COLO668 (cell line): ENCODE data around the gene PLEKHG3.
A peak's percentile ranks its signal among the peaks of the same experiment; 100 is the strongest.

Experiments
- DNase-seq: peaks from one replicate; lab custom pipeline; 2025; ENCODE audit not compliant: unreplicated experiment; lab: John Stamatoyannopoulos, UW

PLEKHG3 gene

DNA sequence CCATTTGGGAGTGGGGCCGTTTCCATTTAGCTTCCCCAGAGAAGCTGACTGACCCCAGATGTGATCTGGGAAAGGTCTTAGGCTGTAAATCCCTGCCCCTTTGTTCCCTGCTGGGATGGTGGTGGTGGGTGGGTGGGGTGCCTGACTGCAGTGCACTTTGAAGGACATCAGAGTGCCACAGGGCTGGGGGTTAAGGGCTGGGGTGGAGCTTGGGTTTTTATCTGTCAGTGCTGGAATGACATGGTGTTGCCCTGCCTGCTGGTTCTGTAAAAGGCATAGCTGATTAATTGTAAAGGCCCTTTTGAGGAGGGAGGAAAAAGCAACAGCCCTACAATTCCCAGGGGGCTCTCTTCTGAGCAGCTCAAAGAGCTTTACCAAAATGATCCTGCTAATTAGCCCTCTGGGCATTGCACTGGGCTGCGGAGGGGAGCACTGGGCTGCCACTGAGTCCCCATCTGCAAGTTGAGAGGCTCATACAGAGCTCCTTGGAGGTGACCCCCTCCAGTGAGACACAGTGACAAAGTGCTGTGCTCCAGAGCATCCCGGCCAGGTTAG is 21.1 kb downstream of the PLEKHG3 start:
- no peak for DNase-seq

DNA sequence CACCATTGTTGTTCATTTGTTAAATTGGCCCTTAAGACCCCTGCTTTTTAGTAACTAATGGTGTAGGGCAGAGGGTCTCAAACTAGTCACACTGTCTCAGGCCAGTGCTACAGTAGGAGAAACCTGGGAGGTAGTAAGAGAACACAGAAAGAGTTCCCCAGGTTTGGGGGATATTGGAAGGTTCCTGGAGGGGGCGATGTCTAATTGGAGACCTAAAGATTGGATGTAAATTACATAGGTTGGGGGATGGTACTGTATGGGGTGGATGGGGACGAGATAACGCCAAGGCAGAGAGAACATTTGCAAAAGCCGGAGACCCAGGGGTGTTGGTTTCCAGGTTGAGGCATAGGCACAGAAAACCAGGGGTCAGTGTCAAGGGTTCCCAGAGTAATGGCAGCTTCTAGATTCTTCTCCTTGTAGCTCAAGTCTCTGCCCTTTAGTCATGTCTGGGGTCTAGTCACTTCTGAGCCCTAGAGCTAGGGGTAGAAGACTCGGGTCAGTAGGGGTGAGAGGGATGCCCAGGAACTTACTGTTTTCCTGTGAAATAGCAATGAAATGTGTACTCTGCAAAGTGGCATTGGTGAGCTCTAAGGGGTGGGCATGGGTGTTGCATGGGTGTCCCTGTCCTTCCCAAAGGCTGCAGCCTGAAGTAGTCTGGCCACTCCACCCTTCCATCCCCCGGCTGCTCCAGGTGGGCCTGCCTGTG is 21.8 kb downstream of the PLEKHG3 start:
- no peak for DNase-seq

DNA sequence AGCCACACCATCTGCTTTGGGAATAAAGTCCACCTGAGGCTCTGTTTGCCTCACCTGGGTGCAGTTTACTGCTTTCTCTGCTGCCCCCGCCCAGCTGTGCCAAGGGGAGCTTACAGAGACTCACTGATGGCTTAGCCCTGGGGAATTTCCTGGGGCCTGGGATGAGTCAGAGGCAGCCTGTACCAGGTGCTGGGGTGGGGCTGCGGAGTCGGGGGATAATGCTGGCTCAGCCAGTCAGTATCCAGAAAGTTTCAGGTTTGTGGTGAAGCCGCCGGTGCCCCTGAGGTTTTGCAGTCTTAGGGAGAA is 22.3 kb downstream of the PLEKHG3 start:
- DNase-seq: peak; percentile 99

DNA sequence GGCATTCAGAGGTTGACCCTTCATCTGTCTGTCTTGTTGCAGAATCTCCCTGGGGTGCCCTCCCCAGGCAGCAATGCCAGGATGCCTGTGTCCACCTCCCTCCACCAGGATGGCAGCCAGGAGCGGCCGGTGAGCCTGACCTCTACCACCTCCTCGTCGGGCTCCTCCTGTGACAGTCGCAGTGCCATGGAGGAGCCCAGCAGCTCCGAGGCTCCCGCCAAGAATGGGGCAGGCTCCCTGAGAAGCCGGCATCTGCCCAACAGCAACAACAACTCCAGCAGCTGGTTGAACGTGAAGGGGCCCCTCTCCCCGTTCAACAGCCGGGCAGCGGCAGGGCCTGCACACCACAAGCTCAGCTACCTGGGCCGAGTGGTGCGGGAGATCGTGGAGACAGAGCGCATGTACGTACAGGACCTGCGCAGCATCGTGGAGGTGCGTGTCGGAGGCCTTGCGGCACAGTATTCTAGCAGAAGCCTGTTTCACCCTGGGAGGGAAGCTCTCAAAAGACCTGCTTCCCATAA is 23.4 kb downstream of the PLEKHG3 start:
- no peak for DNase-seq

DNA sequence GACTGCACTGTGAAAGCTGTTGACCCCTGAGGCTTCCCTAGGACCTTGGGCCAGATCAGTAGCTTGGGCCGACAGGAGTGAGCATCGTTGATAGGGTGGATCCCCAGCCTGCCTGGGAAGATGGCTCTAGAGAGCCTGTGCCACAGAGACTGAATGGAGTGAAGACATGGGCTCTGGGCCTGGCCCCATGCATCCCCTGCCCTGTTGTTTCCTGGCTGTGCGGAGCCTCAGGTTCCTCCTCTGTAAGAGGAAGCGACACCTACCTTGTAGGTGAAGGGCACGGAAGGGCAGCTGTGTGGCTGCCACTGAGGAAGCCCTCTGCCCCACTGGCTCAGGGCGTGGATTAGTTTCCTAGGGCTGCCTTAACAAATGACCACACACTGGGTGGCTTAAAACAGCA is 23.9 kb downstream of the PLEKHG3 start:
- no peak for DNase-seq

DNA sequence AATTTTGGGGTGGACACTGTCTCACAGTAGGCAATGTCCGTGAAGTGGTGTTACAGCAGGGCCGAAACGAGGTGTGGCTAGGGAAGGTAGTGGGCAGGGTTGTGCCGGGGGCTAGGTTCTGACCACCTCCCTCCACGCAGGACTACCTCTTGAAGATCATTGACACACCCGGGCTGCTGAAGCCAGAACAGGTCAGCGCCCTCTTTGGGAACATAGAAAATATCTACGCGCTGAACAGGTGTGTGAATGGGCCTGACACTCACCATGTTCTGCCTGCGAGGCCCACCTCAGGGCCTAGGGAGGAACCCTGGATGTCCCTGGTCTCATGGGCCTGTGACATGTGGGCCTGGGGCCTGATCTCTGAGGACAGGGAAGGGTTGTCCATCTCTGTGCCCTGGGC is 24.6 kb downstream of the PLEKHG3 start:
- DNase-seq: no peak

DNA sequence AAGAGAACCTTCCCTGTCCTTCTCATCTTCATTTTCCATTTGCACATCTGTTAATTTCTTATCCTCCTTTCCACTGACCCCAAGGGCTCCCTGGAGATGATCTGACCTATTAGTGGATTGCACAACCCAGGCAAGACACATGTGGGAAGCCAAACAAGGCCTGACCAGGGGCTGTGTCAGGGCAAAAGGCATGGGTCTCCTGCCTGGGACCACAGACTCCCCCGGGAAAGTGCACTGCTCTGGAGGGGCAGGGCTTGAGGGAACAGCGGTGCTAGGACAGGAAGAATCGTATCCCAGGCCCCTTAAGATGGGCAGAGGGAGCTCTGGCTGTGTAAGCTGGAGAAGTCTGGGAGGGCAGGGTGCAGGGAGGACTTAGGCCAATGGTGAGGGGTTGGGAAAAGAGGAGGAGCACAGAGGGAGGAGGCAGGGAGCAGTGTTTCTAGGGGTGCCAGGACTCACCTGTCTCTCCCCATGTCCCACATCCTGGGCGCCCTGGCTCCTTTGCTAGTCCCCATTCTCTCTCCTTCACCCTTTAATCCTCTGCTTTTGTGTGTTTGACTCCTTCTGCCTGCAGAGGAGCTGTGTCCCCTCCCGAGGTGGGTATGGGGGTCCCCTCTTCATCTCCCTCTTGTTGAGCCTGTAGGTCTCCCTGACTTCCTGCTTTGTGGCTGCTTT is 25.3 kb downstream of the PLEKHG3 start:
- DNase-seq: no peak

DNA sequence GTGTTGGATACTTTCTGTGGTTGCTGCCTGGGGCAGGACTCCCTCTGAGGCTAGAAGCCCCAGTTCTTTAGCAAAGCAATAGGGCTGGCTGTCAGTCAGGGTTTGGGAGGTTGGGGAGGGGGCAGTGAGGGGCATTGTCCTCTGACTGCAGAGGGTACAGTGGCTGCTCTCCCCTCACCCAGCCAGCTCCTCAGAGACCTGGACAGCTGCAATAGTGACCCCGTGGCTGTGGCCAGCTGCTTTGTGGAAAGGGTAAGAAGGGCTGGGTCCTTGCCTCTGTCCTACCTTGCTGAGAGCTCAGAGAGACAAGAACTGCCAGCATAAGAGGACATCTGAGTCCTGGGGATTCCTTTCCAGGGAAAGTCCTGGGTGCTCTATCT is 25.8 kb downstream of the PLEKHG3 start:
- no peak for DNase-seq

DNA sequence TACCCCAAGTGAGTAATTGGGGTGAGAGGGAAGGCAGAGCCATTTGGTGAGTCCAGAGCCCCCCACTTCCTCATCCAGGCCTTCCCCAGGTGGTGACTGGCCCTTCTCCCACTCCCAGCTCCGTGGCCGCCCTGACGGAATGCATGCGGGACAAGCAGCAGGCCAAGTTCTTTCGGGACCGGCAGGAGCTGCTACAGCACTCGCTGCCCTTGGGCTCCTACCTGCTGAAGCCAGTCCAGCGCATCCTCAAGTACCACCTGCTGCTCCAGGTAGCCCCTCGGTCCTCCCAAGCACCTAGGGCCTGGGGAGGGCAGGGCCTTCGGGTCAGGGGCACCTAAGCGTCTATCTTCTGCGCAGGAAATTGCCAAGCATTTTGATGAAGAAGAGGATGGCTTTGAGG is 26.5 kb downstream of the PLEKHG3 start:
- no peak for DNase-seq

DNA sequence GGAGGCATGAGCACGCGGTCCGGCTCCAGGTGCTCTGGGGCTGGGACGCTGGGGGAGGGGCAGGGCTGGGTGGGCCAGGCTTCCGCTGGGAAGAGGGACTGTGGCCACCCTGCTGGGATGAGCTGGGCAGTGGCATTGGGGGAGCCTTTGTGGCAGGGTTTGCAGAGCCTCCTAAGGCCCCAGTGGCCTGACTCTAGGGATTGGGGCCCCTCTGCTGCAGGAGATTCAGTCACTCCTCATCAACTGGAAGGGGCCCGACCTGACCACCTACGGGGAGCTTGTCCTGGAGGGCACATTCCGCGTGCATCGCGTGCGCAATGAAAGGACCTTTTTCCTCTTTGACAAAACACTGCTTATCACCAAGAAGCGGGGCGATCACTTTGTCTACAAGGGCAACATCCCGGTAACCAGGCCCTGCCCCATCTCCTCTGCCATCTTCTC is 26.9 kb downstream of the PLEKHG3 start:
- no peak for DNase-seq

DNA sequence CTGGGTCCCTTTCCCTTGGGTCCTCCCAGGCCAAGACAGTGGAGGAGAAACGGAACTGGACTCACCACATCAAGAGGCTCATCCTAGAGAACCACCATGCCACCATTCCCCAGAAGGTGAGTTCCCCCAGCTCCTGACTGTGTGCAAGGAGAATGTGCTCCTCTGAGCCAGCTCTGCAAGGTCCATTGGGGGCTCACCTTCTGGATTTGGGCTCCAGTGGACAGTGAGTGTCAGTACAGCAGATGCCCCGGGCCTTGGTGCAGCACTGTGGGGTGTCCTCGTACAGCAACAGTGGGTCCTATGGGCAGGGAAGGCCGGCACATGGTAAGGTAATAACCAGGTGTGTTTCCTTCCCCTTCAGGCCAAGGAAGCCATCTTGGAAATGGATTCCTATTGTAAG is 27.8 kb downstream of the PLEKHG3 start:
- no peak for DNase-seq

DNA sequence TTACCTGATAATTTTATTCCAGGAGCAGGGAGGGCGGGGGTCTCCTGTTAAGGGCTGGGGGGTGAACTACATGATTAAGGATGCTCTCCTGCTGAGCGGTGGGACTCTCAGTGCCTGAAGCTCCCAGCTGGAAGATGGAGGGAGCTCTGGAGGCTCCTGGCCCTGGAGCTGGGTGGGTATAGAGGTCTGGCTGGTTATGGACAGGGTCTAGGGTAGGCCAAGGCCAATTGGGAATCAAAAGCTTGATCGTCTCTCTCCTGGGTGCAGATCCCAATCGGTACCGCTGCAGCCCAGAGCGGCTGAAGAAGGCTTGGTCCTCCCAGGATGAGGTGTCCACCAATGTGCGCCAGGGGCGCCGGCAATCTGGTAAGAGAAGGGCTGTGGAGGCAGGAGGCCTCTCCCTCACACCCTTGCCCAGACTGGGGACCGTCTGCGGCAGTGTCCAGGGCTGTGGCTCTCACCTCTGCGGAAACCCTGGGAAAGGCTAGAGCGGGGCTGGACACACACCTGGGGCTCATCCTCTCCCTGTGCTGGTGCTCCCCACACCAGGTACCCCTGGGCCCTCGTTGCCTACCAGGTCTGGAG is 28.4 kb downstream of the PLEKHG3 start:
- no peak for DNase-seq

DNA sequence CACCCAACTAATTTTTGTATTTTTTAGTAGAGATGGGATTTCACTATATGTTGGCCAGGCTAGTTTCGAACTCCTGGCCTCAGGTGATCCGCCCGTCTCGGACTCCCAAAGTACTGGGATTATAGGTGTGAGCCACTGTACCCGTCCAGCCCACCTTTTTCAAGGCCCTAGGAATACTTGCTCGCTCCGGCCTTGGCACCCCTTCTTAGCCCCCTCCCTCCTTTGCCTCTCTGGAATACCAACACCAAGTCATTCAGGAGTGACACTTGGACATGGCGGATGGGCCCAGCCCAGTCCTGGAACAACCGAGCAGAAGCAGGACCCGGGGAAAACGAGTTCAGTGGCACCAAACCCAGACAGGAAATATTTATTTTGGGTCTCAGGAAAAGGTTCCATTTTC is 29.1 kb downstream of the PLEKHG3 start:
- no peak for DNase-seq

DNA sequence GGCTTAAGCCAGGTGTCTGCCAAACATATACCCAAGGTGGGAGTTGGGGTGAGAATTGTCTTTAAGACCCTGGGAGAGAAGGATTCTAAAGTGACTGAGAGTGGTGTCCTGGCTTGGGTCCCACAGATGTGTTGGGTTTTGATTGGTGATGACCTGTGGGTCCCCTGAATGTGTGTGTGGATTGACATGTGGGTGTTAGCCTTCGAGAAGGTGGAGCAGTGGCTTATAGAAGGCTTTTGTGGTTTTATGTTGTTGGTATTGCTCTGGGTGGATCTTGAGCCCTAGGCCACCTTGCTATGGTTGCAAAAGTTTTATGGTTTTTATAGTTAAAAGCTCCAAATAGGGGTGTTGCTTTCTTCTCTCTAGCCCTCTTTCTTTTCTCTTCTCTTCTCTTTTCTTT is 29.7 kb downstream of the PLEKHG3 start:
- no peak for DNase-seq

DNA sequence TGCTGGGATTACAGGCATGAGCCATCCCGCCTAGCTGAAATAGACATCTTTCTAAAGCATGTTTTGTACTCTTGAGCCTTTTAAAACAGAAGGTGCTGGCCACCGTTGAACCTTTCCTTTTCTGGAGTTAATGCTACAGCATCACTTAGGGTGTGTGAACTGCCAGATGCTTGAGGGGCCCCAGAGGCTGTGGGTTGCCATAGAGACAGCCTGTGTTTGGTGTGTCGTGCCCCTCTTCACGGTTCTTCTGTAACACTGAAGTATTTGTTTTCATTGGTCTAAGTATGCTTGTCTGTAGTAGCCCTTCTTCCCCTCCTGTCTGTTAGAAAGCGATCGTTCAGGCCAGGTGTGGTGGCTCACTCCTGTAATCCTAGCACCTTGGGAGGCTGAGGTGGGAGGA is 30.8 kb downstream of the PLEKHG3 start:
- DNase-seq: peak; percentile 28

DNA sequence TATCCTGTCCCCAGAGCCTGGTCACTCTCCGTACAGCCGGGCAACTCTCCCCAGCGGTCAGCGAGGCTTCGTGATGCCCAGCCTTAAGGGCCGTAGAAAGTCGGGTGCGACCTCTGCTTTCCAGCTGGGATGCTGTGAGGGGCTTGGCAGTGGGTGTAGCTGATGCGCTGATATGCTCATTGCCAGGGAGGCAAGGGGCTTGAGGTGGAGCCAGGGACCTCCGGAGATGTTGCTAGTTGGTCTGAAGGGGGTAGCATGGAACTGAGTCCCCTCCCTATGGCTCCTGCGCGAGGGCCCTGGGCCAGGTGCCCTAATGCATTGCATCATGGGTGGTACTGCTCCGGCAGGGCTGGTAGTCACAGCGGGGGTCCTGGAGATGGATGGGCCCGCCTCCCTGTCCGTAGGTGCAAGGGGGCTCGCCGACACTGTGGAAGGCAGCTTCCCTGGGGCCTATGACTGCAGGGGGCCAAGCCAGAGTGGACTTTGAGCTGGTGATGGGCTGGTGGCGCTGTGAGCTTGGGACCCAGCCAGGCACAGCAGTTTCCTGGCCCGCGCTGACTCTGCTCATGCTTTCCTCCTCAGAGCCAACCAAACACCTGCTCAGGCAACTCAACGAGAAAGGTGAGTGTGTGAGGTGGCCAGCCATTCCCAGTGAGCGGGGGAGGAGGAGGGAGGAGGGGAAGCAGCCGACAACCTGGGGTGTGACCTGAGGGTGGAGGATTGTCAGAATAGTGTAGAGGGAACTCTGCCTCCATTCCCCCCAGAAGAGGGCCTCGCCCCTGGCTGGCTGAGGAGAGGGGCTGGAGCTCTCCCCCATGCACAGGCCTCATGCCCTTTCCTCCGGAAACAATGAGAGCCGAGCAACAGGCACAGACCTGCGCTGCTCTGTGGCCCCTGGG is 32.3 kb downstream of the PLEKHG3 start:
- peak; percentile 91 for DNase-seq

DNA sequence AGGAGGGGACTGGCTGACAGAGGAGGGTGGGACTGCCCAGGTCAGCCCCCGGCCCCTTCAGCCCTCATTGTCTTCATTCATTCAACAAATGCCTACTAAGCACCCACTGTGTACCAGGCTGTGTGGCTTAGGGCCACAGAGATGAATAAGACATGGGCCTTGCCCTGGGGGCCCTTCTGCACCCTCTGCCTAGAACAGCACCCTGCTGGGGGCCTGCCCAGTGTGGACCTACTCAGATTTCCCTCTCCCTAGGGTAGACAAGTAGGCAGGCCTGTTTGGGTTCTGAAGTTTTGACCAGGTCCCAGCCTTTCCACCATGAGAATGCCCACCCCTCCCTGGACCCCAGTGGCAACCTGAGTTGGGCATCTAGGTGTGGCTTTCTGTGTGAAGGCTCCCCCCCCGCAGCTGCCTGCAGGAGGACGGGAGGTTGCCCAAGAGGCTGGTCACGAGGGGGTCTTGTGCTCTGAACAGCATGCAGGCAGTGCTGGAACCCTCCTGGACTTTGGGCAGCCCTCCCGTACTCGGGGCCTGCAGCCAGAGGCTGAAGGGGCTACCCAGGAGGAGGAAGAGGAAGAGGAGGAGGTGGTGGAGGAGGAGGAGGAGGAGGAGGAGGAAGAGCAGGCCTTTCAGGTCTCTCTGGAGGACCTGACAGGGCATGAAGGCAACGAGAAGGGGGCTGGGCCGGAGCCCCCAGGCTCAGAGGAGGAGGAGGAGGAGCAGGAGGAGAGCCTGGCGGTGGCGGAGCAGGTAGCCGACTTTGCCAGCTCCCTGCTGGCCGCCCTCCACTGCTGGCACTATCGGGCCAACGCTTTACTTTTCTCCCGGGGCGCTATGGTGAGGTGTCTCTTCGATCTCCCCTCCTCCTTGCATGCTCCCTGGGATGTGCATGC is 33.4 kb downstream of the PLEKHG3 start:
- no peak for DNase-seq

DNA sequence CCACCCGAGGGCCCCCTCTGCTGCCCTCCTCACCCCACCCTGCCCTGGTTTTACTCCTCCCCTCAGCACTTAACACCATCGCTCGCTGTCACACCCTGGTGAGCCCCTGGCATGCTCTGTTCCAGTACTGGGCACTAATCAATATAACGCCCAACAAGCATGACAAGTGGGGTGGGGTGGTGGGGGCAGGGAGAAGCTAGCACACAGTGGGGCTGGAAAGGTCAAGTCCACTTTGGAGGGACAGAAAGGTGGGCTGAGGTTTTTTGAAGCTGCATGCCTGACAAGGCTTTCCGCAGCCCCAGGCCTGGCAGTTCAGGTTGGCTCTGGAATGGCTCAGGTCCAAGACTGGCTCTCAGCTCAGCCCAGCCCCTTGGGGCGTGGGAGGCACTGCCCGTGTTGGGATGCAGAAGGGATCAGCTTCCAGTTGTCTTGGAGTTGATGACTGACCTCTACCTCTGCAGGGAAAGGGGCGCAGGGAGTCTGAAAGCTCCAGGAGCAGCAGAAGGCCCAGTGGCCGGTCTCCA is 34.1 kb downstream of the PLEKHG3 start:
- no peak for DNase-seq

DNA sequence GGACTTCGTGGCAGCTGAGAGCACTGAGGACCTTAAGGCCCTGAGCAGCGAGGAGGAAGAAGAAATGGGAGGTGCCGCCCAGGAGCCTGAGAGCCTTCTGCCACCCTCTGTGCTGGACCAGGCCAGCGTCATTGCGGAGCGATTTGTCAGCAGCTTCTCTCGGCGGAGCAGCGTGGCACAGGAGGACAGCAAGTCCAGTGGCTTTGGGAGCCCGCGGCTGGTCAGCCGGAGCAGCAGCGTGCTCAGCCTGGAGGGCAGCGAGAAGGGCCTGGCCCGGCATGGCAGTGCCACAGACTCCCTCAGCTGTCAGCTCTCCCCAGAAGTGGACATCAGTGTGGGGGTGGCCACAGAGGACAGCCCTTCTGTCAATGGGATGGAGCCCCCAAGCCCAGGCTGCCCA is 37.0 kb downstream of the PLEKHG3 start:
- no peak for DNase-seq

DNA sequence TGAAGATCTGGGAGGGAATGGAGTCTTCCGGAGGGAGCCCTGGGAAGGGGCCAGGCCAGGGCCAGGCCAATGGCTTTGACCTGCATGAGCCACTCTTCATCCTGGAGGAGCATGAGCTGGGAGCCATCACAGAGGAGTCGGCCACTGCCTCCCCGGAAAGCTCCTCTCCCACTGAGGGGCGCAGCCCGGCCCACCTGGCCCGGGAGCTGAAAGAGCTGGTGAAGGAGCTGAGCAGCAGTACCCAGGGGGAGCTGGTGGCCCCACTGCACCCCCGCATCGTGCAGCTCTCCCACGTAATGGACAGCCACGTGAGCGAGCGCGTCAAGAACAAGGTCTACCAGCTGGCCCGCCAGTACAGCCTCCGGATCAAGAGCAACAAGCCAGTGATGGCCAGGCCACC is 37.7 kb downstream of the PLEKHG3 start:
- no peak for DNase-seq
